ENCODE results near the gene RUSC2.
"Not testable (repeated sequence)": the region's sequence is repeated elsewhere in the genome, so short reads cannot be mapped to it uniquely, and the experiment has no call there.

RUSC2 gene

GRCh38 chr9:35526087-35526801 lies 36.3 kb downstream of the RUSC2 start:
- no peak for DNase-seq

GRCh38 chr9:35529161-35529823 lies 39.4 kb downstream of the RUSC2 start:
- DNase-seq, result no peak

- DNase-seq, result no peak
These were observed 43.5 kb downstream of the RUSC2 start for GRCh38 chr9:35533398-35533797.

GRCh38 chr9:35534921-35535320 lies 45.0 kb downstream of the RUSC2 start:
- DNase-seq, result not testable (repeated sequence)

GRCh38 chr9:35537913-35538312 lies 48.0 kb downstream of the RUSC2 start:
- DNase-seq, result no peak

GRCh38 chr9:35538361-35539234 lies 48.7 kb downstream of the RUSC2 start:
- DNase-seq, result no peak
